Nephron (organoid): ENCODE measurements around the gene SORL1.

Experiments
- H3K27ac Mint-ChIP-seq, 3 experiments: 2 replicates each; pipeline ENCODE4 v1.8.0; 2020; ENCODE audit warnings: mixed read lengths in 3 of 3, mild to moderate bottlenecking in 2 of 3, moderate library complexity in 1 of 3
- H3K27me3 Mint-ChIP-seq: 2 replicates; pipeline ENCODE4 v1.8.0; 2021; ENCODE audit warnings: low read depth, mild to moderate bottlenecking, moderate library complexity, mixed read lengths
- H3K36me3 Mint-ChIP-seq: 2 replicates; pipeline ENCODE4 v1.8.0; 2020; ENCODE audit warnings: low read depth, mixed read lengths
- H3K4me1 Mint-ChIP-seq: 2 replicates; pipeline ENCODE4 v1.8.0; 2020; ENCODE audit warnings: mixed read lengths
- H3K4me3 Mint-ChIP-seq, 3 experiments: 2 replicates each; pipeline ENCODE4 v1.8.0; 2020; ENCODE audit warnings: mild to moderate bottlenecking in 3 of 3, mixed read lengths in 3 of 3, moderate library complexity in 2 of 3
- H3K9me3 Mint-ChIP-seq: 2 replicates; pipeline ENCODE4 v1.8.0; 2020; ENCODE audit warnings: mixed read lengths
- TF ChIP-seq, protein P1 (sequence below), 3 experiments: fragments of 200-600 bp; sonication (generic); IDR thresholded peaks; one replicate each; pipeline ENCODE4 v1.5.0; 2021; ENCODE audit warnings: antibody characterized with exemption in 3 of 3; ENCODE audit not compliant: unreplicated experiment in 3 of 3

SORL1 gene

DNA sequence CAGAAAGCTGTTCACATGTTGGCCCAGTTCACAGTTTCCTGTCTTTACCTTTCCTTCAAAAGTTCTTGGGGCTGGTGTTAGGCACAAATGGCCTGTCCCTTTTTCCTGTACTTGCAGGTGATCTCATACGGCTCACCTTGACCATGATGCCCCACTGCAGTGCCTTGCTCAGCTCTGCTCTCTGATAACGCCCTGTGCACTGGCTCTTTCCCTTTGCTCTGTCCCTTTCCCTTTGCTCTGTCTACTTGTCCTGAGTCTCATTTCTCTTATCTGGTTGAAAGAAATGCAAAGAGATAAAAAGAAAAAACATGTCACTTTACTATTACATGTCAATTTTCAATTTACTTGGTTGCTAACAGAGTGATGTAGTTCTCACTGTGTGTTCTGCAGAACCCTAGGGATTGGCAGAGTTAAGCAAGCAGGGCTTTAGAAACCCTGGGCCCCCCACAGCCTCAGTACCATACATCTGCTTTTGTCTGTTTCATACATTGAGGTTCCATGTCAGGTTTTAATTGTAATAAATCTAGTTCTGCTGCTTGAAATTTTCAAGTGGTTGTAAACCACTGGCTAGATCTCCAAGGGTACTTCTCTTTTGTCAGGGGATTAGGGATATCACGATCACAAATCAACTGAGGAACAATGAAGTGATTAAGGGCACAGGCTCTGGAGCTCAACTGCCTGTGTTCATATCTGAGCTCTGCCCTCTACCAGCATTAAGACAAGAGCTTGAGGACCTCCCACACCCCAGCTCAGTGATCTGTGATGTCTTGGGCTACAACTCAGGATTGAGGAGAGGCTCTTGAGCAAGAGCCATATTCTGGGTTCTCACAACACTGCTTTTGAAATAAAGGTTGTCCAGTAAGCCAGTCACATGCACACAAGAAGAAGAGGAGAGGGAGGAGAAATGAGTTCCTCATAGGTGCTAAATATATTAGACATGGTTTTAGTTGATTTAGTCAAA, 16.3 kb upstream of the SORL1 start:
- Mint-ChIP-seq H3K27ac (no peak overlapping the region), H3K9me3 (no peaks in the 10 kb centered on the region), H3K4me3 (no peak overlapping the region), H3K36me3 (no peaks in the 10 kb centered on the region), H3K27me3 (peaks cover 11% of the 10 kb centered on the region), H3K4me1 (peaks cover 4% of the 10 kb centered on the region)
- TF ChIP-seq, protein P1, sequence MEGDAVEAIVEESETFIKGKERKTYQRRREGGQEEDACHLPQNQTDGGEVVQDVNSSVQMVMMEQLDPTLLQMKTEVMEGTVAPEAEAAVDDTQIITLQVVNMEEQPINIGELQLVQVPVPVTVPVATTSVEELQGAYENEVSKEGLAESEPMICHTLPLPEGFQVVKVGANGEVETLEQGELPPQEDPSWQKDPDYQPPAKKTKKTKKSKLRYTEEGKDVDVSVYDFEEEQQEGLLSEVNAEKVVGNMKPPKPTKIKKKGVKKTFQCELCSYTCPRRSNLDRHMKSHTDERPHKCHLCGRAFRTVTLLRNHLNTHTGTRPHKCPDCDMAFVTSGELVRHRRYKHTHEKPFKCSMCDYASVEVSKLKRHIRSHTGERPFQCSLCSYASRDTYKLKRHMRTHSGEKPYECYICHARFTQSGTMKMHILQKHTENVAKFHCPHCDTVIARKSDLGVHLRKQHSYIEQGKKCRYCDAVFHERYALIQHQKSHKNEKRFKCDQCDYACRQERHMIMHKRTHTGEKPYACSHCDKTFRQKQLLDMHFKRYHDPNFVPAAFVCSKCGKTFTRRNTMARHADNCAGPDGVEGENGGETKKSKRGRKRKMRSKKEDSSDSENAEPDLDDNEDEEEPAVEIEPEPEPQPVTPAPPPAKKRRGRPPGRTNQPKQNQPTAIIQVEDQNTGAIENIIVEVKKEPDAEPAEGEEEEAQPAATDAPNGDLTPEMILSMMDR (IDR thresholded peaks at IDR 0.05; ENCODE audit: unreplicated experiment in 3 of 3), result no peak

DNA sequence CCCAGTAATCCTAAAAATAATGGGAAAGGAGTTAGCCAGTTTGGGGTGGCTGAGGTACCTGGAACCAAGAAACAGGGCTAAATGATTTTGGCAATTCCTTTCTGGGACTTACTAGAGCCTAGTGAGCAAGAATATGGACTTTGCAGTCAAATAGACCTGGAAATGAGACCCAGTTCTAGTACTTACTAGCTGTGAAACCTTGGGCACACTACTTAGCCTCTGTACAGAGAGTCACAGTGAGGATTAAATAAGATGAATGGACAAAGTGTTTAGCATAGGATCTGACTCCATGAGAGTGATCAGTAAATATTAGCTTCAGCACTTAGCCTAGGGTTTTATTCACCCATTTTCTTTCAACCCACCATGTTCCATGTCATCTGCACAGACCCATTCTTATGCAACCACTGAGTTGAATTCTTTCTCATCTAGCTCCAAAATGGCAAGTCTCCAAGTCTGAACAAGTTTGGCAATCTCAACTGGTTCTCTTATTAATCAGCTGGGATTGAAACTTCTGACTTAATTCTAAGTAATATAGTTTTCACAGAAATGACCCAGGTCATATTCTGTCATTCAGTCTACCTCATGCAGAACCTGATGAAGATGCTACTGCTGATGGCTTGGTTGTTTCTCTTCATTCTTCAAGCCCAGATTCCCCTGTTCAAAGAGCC, 15.0 kb upstream of the SORL1 start:
- peaks cover 4% of the 10 kb centered on the region for H3K4me1 Mint-ChIP-seq
- peaks cover 11% of the 10 kb centered on the region for H3K27me3 Mint-ChIP-seq
- no peak overlapping the region for H3K4me3 Mint-ChIP-seq
- no peaks in the 10 kb centered on the region for H3K36me3 Mint-ChIP-seq
- no peak overlapping the region for H3K27ac Mint-ChIP-seq
- TF ChIP-seq, protein P1 (IDR thresholded peaks at IDR 0.05; ENCODE audit: unreplicated experiment in 3 of 3), result no peak
- no peaks in the 10 kb centered on the region for H3K9me3 Mint-ChIP-seq

DNA sequence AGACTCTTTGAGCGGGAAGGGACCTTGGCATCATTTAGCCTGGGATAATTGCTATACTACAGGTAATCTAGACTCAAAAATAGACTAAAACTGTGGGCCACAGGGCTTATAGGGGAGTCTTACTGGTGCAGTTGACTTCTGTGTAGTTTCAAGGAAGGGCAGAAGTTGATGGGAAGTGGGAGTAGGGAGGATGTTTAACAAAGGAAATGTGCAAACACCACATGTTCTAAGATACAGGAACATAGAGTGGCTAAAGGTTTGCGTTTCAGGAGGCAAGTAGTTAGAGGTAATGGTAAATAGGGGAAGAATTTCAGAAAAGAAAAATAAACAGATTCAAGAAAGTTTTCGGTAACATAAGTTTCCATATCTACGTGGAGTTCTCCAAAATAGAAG, 14.4 kb upstream of the SORL1 start:
- Mint-ChIP-seq H3K27ac (no peak overlapping the region), H3K4me3 (no peak overlapping the region), H3K9me3 (no peaks in the 10 kb centered on the region), H3K27me3 (peaks cover 11% of the 10 kb centered on the region), H3K36me3 (no peaks in the 10 kb centered on the region), H3K4me1 (peaks cover 4% of the 10 kb centered on the region)
- TF ChIP-seq, protein P1 (IDR thresholded peaks at IDR 0.05; ENCODE audit: unreplicated experiment in 3 of 3), result no peak

DNA sequence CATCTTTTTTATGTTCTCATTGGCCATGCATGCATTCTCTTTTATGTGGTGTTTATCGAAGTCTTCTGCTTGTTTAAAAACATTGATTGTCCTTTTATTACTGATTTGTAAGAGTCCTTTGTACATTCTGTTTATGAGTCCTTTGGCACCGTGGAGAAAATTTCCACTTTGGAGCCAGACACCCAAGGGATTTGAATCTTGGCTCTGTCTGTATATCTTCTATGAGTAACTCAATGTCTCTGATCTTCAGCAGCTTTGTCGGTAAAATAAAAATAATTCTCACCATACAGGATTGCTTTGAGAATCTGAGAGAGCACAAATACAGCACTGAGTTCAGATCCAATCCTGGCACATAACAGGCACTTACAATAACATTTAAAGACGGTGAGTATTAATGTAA, 12.8 kb upstream of the SORL1 start:
- peaks cover 4% of the 10 kb centered on the region for H3K4me1 Mint-ChIP-seq

DNA sequence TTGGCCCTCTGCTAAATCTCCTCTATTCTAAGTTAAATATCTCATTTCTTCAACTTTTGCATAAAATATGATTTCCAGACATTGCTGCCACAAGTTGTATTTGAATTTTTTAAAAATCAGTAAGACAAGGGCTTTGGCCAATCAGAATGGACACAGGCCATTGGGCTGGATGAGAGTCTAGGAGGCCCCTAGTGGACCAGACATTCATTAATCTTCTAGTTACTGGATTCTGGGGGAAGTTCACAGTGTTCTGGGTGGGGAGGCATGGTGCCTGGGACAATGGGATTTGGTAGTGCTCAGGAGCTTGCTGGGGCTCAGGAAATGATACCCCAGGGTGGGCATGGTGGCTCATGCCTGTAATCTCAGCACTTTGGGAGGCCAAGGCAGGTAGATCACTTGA, 12.4 kb upstream of the SORL1 start:
- TF ChIP-seq, protein P1 (IDR thresholded peaks at IDR 0.05; ENCODE audit: unreplicated experiment in 3 of 3), result no peak
- Mint-ChIP-seq H3K36me3 (no peaks in the 10 kb centered on the region), H3K4me1 (peaks cover 4% of the 10 kb centered on the region), H3K27me3 (peaks cover 11% of the 10 kb centered on the region), H3K9me3 (no peaks in the 10 kb centered on the region), H3K4me3 (no peak overlapping the region), H3K27ac (no peak overlapping the region)

More for the DNA sequence above, 12.8 kb upstream of the SORL1 start:
- H3K4me3 Mint-ChIP-seq, result no peak overlapping the region
- no peaks in the 10 kb centered on the region for H3K9me3 Mint-ChIP-seq
- H3K27ac Mint-ChIP-seq, result no peak overlapping the region
- TF ChIP-seq, protein P1 (IDR thresholded peaks at IDR 0.05; ENCODE audit: unreplicated experiment in 3 of 3), result no peak
- H3K27me3 Mint-ChIP-seq, result peaks cover 15% of the 10 kb centered on the region
- no peaks in the 10 kb centered on the region for H3K36me3 Mint-ChIP-seq
